Measurements from ENCODE around the gene LTB. TPM values are rescaled to one million over a fixed set of nuclear protein-coding genes. Genes with fewer than 3 reads are reported as not detected.

Gene LTB, protein sequence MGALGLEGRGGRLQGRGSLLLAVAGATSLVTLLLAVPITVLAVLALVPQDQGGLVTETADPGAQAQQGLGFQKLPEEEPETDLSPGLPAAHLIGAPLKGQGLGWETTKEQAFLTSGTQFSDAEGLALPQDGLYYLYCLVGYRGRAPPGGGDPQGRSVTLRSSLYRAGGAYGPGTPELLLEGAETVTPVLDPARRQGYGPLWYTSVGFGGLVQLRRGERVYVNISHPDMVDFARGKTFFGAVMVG
- 3.1 TPM for total RNA-seq

GRCh38 chr6:31582230-31582643 lies at the start of gene LTB:
LTB (minus strand) TSS chr6:31582424; CDS start chr6:31582417, 7 bp downstream.

DNA sequence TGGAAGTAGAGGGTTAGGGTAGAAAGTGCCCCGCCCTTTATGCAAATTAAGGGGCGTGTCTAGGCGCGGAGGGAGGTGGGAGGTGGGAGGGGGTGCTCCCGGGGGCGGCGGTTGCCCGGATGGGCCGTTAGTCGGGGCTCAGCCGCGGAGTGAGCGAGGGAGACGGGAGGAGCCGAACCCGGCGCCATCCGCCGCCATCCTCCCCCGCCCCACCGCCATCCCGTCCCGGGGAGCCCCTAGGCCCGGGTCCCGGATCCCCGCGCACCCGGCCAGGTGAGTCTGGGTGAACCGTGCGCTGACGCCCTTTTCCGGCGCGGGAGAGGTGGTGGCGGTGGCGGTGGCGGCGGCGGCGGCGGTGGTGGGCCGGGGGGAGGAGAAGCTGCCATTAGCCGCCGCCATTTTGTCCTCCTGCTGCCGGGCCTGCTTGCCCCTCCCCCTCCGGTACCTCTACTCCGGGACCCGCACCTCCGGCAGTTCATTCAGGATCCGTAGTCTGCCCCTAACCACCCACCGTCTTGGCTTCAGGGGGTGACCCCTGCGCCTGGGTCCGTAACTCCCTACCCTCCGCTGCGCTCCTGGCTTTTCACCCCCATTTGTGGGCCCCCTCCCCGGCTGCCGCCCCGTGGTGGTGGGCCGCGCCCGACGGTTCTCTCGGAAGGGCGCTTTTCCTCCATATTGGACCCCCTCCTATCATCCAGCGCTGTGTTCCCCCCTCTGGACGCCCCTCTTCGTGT lies 38.5 kb upstream of the LTB start, which contains the start of gene PRRC2A:
Gene PRRC2A, plus strand, starts transcription at position 130 of the 734 bp plus-strand sequence. CDS start 2,075 bp downstream, outside the sequence.

GRCh38 chr6:31614684-31615578 lies 32.7 kb upstream of the LTB start, which contains the start of gene AIF1:
AIF1 (plus strand) TSS chr6:31615234; CDS start chr6:31615330, 96 bp downstream.

GRCh38 chr6:31586008-31586407 lies 3.8 kb upstream of the LTB start, which contains the start of gene LST1:
LST1 (plus strand) TSS chr6:31586277; CDS start chr6:31587300, 1,023 bp downstream.

GRCh38 chr6:31575335-31575901 lies 6.8 kb downstream of the LTB start, which contains the start of gene TNF:
TNF (plus strand) TSS chr6:31575565; CDS start chr6:31575742, 177 bp downstream.

GRCh38 chr6:31572041-31572911 lies 9.9 kb downstream of the LTB start, which contains the start of gene LTA:
LTA (plus strand) TSS chr6:31572289; CDS start chr6:31572743, 454 bp downstream.

DNA sequence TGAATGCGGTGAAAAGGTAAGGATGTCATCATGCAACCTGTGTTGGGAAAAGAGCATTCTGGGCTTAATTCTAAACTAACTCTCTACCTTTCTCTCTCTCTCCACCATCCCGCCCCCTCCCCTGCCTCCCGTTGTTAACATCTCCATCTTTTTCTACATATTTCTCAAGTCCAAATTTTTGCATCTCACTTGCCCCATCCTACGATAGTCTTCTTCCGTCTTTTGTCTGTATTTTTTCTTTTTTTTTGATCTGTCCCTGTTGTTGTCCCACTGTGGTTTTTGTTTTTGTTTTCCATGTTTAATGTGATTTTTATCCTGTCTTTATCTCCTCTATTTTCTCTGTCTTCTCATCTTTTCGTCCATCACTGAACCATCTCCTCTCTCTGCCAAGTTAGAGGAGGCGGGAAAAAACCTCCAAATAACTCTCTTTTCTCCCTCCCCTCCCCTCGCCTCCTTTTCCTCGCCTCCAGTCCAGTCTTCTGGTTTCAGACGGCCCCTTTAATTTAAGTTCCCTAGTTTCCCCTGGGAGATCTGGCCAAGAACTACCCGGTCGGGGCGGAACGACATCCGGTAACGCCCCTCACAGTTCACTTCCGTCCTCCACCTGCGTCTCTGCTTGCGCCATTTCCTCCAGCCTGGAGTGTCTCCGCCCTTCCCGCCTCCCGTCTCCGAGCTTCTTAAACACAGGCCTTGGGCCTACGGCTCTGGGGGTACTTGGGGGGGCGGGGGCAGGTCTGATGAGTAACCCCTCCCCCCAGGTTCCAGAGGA lies 35.1 kb downstream of the LTB start, which contains the start of gene NFKBIL1:
Gene NFKBIL1, plus strand, starts transcription at position 651 of the 769 bp plus-strand sequence. Its CDS starts 87 bp downstream, at position 738.

DNA sequence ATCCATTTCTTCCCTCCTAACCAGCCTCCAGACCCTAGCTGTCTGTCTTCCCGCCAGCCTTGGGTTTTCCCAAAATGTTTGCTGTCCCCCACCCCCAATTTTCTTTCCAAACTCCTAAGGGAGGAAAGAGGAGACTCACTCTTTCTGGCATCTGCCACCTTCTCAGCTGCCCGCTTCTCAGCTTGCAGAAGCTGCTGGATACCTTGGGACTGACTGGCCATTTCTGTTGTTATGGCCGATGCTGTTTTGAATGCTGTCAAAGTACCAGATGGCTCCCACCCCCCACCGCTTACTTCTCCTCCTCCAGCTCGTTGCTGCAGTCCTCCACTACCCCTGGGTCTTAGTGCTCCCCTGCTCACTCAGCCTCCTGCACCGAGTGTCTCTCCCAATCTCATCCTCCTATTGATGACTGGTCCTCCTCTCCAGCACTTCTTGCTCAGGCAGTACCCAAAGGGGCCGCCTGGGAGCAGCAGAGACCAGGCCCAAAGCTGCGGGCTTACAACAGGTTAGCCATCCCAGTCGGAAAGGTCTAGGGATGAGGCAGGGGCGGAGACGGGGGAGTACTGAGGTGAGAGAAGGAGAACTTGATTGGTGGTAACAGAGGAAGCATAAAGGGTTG lies 35.8 kb downstream of the LTB start, which contains the start of gene ATP6V1G2:
Gene ATP6V1G2, minus strand, starts transcription at position 270 of the 619 bp plus-strand sequence. Its CDS starts 49 bp downstream, at position 221.

DNA sequence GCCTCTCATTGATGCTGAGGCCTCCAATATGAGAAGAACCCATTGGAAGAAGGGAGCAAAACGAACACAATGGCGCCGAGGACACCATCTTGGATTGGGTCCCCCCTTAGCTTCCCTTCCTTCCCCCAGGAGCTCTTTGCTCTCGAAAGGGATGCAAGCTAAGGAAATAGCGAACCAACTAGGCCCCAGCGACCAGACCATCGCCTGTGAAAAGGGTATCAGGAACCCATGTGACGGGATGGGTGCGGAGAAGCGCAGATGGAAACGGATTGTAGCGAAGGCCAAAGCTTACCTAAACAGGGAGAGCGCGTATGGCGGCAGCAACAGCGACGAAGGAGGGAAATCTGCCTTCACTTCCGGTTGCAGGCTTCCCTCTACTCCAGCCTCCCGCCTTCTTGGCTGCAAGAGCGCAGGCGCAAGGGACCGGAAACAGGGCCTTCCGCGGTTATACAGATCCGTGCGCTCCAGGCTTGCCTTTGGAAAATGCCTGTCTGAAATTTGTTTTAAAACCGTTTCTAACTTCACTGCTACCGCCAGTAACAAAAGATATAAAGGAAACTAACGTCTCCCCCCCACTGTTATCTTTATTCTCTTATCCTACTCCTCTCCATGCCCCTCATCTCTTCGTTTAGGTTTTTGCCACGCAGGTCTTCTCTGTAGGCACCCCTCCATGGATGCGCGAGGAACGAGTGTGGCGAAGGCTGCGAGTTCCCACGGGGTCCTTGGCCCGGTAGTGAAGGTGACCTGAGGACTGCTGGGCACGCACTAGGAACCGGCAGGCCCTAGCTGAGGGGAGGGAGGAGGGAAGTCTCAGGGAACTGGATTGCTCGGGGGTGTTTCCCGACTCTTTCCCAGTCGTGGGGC lies 40.3 kb downstream of the LTB start, which contains the start of gene DDX39B:
Gene DDX39B, minus strand, starts transcription at position 346 of the 864 bp plus-strand sequence. CDS start 1,471 bp downstream, outside the sequence.

Small RNA genes lying within 50 kb of the gene (small RNA-seq; reads per million reads assigned to genes)
- 2.2 reads per million, percentile 90 among the genes with 10 or more reads in this experiment for gene SNORA38 (ENCODE audit: low replicate concordance)
- 443 reads per million, percentile 99 among the genes with 10 or more reads in this experiment for gene SNORD117 (ENCODE audit: low replicate concordance)
- not detected for gene SNORD84 (ENCODE audit: low replicate concordance)
- gene UQCRHP1 (ENCODE audit: low replicate concordance) = not detected

Other genes with a start within 250 kb of the LTB start
- 297 TPM for gene HLA-B, start 225.2 kb downstream of the LTB start, total RNA-seq
- gene MICA, start 178.8 kb downstream of the LTB start, total RNA-seq = 8.1 TPM
- gene MICB, start 84.3 kb downstream of the LTB start, total RNA-seq = 3.6 TPM
- 9.8 TPM for gene MCCD1, start 53.5 kb downstream of the LTB start, total RNA-seq
- gene DDX39B, start 40.4 kb downstream of the LTB start, total RNA-seq = 530 TPM
- gene ATP6V1G2, start 35.8 kb downstream of the LTB start, total RNA-seq = 2.2 TPM
- gene NFKBIL1, start 34.8 kb downstream of the LTB start, total RNA-seq = 26.4 TPM
- not detected for gene LTA, start 10.1 kb downstream of the LTB start, total RNA-seq
- gene TNF, start 6.9 kb downstream of the LTB start, total RNA-seq = 0.35 TPM
- 12.3 TPM for gene LST1, start 3.9 kb upstream of the LTB start, total RNA-seq
- gene NCR3, start 10.6 kb upstream of the LTB start, total RNA-seq = 0.35 TPM
- 18.7 TPM for gene AIF1, start 32.8 kb upstream of the LTB start, total RNA-seq
- gene PRRC2A, start 38.3 kb upstream of the LTB start, total RNA-seq = 111 TPM
- 208 TPM for gene BAG6, start 70.2 kb upstream of the LTB start, total RNA-seq
- 24.0 TPM for gene APOM, start 73.5 kb upstream of the LTB start, total RNA-seq
- gene C6orf47, start 78.4 kb upstream of the LTB start, total RNA-seq = 18.3 TPM
- 16.5 TPM for gene GPANK1, start 82.6 kb upstream of the LTB start, total RNA-seq
- 99.5 TPM for gene CSNK2B, start 83.7 kb upstream of the LTB start, total RNA-seq
- 3.3 TPM for gene LY6G5B, start 87.6 kb upstream of the LTB start, total RNA-seq
- 1.1 TPM for gene LY6G5C, start 98.6 kb upstream of the LTB start, total RNA-seq
- 56.0 TPM for gene ABHD16A, start 120.9 kb upstream of the LTB start, total RNA-seq
- not detected for gene LY6G6F, start 124.4 kb upstream of the LTB start, total RNA-seq
- gene LY6G6D, start 132.9 kb upstream of the LTB start, total RNA-seq = not detected
- gene LY6G6C, start 139.3 kb upstream of the LTB start, total RNA-seq = not detected
- 4.7 TPM for gene MPIG6B, start 140.9 kb upstream of the LTB start, total RNA-seq
- gene DDAH2, start 146.9 kb upstream of the LTB start, total RNA-seq = 121 TPM
- gene CLIC1, start 154.1 kb upstream of the LTB start, total RNA-seq = 227 TPM
- 18.9 TPM for gene MSH5, start 157.6 kb upstream of the LTB start, total RNA-seq
- 4.3 TPM for gene SAPCD1, start 180.2 kb upstream of the LTB start, total RNA-seq
- 8.6 TPM for gene VWA7, start 194.9 kb upstream of the LTB start, total RNA-seq
- gene VARS1, start 213.3 kb upstream of the LTB start, total RNA-seq = 38.8 TPM
- gene LSM2, start 224.5 kb upstream of the LTB start, total RNA-seq = 33.5 TPM
- 2.9 TPM for gene HSPA1L, start 232.9 kb upstream of the LTB start, total RNA-seq
- gene HSPA1A, start 233.1 kb upstream of the LTB start, total RNA-seq = 1,222 TPM
- gene HSPA1B, start 245.3 kb upstream of the LTB start, total RNA-seq = 1,232 TPM